Measurements from ENCODE around the gene TRIM62. TPM values are rescaled to one million over a fixed set of nuclear protein-coding genes. Genes with fewer than 3 reads are reported as not detected.

Gene TRIM62
- total and polyA plus RNA-seq, 10 donors: 2.5 to 16.1 (median 9.2) TPM

- no peak overlapping the region for H3K27ac ChIP-seq
- no peak overlapping the region for H3K4me3 ChIP-seq
- H3K4me1 ChIP-seq: peaks cover 0 to 26% (median 12%) of the 10 kb centered on the region in 6 donors
- TF ChIP-seq POLR2AphosphoS5 (IDR thresholded peaks at IDR 0.05): no peak
- TF ChIP-seq POLR2A (IDR thresholded peaks at IDR 0.05): no peak
- TF ChIP-seq, protein P1, sequence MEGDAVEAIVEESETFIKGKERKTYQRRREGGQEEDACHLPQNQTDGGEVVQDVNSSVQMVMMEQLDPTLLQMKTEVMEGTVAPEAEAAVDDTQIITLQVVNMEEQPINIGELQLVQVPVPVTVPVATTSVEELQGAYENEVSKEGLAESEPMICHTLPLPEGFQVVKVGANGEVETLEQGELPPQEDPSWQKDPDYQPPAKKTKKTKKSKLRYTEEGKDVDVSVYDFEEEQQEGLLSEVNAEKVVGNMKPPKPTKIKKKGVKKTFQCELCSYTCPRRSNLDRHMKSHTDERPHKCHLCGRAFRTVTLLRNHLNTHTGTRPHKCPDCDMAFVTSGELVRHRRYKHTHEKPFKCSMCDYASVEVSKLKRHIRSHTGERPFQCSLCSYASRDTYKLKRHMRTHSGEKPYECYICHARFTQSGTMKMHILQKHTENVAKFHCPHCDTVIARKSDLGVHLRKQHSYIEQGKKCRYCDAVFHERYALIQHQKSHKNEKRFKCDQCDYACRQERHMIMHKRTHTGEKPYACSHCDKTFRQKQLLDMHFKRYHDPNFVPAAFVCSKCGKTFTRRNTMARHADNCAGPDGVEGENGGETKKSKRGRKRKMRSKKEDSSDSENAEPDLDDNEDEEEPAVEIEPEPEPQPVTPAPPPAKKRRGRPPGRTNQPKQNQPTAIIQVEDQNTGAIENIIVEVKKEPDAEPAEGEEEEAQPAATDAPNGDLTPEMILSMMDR (IDR thresholded peaks at IDR 0.05 in 8 of 11, conservative IDR thresholded peaks at IDR 0.05 in 3 of 11): no peak
- DNase-seq: no peak
- intact Hi-C loops (cut with DNase I; ENCODE audit: low total_unique reads): no loop called here
- H3K27me3 ChIP-seq (replicated peaks in 1 of 7): peaks cover 0 to 19% (median 0%) of the 10 kb centered on the region in 7 donors
- H3K36me3 ChIP-seq: no peaks in the 10 kb centered on the region
- no peaks in the 10 kb centered on the region for H3K9me3 ChIP-seq
These were observed 3.7 kb upstream of the TRIM62 start for GRCh38 chr1:33185541-33185940.

DNA sequence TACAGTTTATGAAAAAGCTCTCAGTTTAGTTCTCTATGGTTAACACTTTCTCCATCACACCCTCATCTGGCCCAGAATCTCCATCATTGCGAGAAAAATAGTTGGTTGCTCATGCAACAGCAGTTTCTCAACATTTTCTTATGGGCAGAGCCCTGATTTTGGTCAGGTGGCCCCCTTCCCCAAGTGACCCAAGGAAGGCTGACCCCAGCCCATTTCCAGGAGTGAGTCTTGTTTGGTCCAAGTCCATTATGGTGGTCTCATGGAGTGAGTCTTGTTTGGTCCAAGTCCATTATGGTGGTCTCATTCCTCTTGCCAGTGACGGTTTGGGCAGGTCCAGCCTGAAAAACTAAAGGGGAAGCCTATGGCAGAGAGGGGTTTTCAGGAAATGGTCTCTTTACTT, 1.5 kb upstream of the TRIM62 start:
- Histone ChIP-seq H3K9me3 (no peaks in the 10 kb centered on the region), H3K27me3 (replicated peaks in 1 of 7) (peaks cover 0 to 19% (median 0%) of the 10 kb centered on the region in 7 donors), H3K36me3 (peaks cover 0 to 9% (median 0%) of the 10 kb centered on the region in 6 donors), H3K27ac (no peak overlapping the region), H3K4me1 (peaks cover 0 to 43% (median 20%) of the 10 kb centered on the region in 6 donors), H3K4me3 (no peak overlapping the region)
- DNase-seq: no peak
- intact Hi-C loops (cut with DNase I; ENCODE audit: low total_unique reads): no loop called here
- TF ChIP-seq POLR2AphosphoS5 (IDR thresholded peaks at IDR 0.05): no peak
- TF ChIP-seq POLR2A (IDR thresholded peaks at IDR 0.05): no peak
- TF ChIP-seq, protein P1 (IDR thresholded peaks at IDR 0.05 in 8 of 11, conservative IDR thresholded peaks at IDR 0.05 in 3 of 11): no peak
- WGBS, 5 donors: 75 to 93% (median 91%) methylated on average over 2 of the region's 2 CpGs

- TF ChIP-seq POLR2AphosphoS5 (IDR thresholded peaks at IDR 0.05) (no peak), POLR2A (IDR thresholded peaks at IDR 0.05) (no peak)
- TF ChIP-seq, protein P1 (IDR thresholded peaks at IDR 0.05 in 8 of 11, conservative IDR thresholded peaks at IDR 0.05 in 3 of 11): no peak
- intact Hi-C loops (cut with DNase I; ENCODE audit: low total_unique reads): no loop called here
These were observed 1.1 kb upstream of the TRIM62 start for GRCh38 chr1:33182896-33183295.

DNA sequence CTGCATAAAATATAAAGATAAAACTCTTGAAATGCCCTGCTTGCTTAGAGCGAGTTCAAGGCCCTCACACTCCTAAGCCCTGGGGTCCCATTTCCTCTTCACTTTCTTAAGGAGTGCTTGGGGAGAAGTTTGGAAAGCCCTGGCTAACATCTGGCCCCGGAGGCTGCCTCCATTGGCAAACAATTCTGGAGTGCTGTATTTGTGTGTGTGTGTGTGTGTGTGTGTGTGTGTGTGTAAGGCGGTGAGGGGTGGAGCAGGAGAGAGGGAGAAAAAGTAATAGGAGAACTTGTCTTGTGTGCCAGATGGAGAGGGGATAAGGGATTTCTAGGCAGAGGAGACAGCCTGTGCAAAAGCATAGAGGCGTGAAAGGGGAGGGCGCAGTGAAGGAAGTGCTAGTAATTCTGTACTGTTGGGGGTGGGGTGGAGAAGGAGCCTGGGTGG, 578 bp upstream of the TRIM62 start:
- Histone ChIP-seq H3K4me3 (peak overlapping the region in 6 of 8 donors; percentile 65 to 91 (median 86)), H3K36me3 (peaks cover 0 to 14% (median 0%) of the 10 kb centered on the region in 6 donors), H3K4me1 (peaks cover 0 to 43% (median 20%) of the 10 kb centered on the region in 6 donors), H3K27me3 (replicated peaks in 1 of 7) (peaks cover 0 to 19% (median 0%) of the 10 kb centered on the region in 7 donors), H3K9me3 (no peaks in the 10 kb centered on the region), H3K27ac (peak overlapping the region in 6 of 8 donors; percentile 70 to 87 (median 82))
- WGBS, 5 donors: 26 to 38% (median 36%) methylated on average over 5 of the region's 5 CpGs
- TF ChIP-seq POLR2A (IDR thresholded peaks at IDR 0.05) (no peak), POLR2AphosphoS5 (IDR thresholded peaks at IDR 0.05) (no peak)
- TF ChIP-seq, protein P1 (IDR thresholded peaks at IDR 0.05 in 8 of 11, conservative IDR thresholded peaks at IDR 0.05 in 3 of 11): no peak
- intact Hi-C loops (cut with DNase I; ENCODE audit: low total_unique reads): no loop called here
- no peak for DNase-seq

More at GRCh38 chr1:33182896-33183295, 1.1 kb upstream of the TRIM62 start:
- Histone ChIP-seq H3K27me3 (replicated peaks in 1 of 7) (peaks cover 0 to 19% (median 0%) of the 10 kb centered on the region in 7 donors), H3K4me3 (peak overlapping the region in 1 of 8 donors; percentile 79), H3K9me3 (no peaks in the 10 kb centered on the region), H3K36me3 (peaks cover 0 to 13% (median 0%) of the 10 kb centered on the region in 6 donors), H3K27ac (no peak overlapping the region), H3K4me1 (peaks cover 0 to 43% (median 20%) of the 10 kb centered on the region in 6 donors)
- DNase-seq: no peak
- WGBS, 5 donors: 62 to 77% (median 68%) methylated on average over 8 of the region's 8 CpGs
